GM18519 (cell line): ENCODE data around the gene HERPUD2.
"Not testable (repeated sequence)": the region's sequence is repeated elsewhere in the genome, so short reads cannot be mapped to it uniquely, and the experiment has no call there.

ENCODE experiments used
- ATAC-seq: cut with Tn5 transposase; IDR thresholded peaks from one replicate; pipeline ENCODE4 v1.9.1; 2021; ENCODE audit warnings: mild to moderate bottlenecking, moderate library complexity; ENCODE audit not compliant: unreplicated experiment, low FRiP score

HERPUD2 gene

GRCh38 chr7:35714862-35715261, 19.9 kb upstream of the HERPUD2 start:
- no peak for ATAC-seq

GRCh38 chr7:35714407-35714806, 19.5 kb upstream of the HERPUD2 start:
- no peak for ATAC-seq

GRCh38 chr7:35712563-35713226, 17.8 kb upstream of the HERPUD2 start:
- no peak for ATAC-seq

GRCh38 chr7:35707422-35707821, 12.5 kb upstream of the HERPUD2 start:
- no peak for ATAC-seq

- no peak for ATAC-seq
These were observed 11.1 kb upstream of the HERPUD2 start for GRCh38 chr7:35705932-35706461.

GRCh38 chr7:35704261-35704660, 9.3 kb upstream of the HERPUD2 start:
- ATAC-seq = no peak

- ATAC-seq = no peak
These were observed 7.6 kb upstream of the HERPUD2 start for GRCh38 chr7:35702541-35702940.

GRCh38 chr7:35701287-35701900, 6.5 kb upstream of the HERPUD2 start:
- no peak for ATAC-seq

GRCh38 chr7:35700865-35701264, 5.9 kb upstream of the HERPUD2 start:
- no peak for ATAC-seq

- ATAC-seq = no peak
These were observed 5.4 kb upstream of the HERPUD2 start for GRCh38 chr7:35700333-35700732.

GRCh38 chr7:35699796-35700305, 4.9 kb upstream of the HERPUD2 start:
- no peak for ATAC-seq

GRCh38 chr7:35698382-35698781, 3.4 kb upstream of the HERPUD2 start:
- not testable (repeated sequence) for ATAC-seq

GRCh38 chr7:35697414-35698175, 2.7 kb upstream of the HERPUD2 start:
- ATAC-seq = no peak

- no peak for ATAC-seq
These were observed 1.1 kb upstream of the HERPUD2 start for GRCh38 chr7:35695987-35696386.

GRCh38 chr7:35695473-35695850, 527 bp upstream of the HERPUD2 start:
- no peak for ATAC-seq

- no peak for ATAC-seq
These were observed 663 bp downstream of the HERPUD2 start for GRCh38 chr7:35694161-35694783.

GRCh38 chr7:35691827-35692307, 3.1 kb downstream of the HERPUD2 start:
- no peak for ATAC-seq

GRCh38 chr7:35691366-35691765, 3.6 kb downstream of the HERPUD2 start:
- no peak for ATAC-seq

- not testable (repeated sequence) for ATAC-seq
These were observed 4.3 kb downstream of the HERPUD2 start for GRCh38 chr7:35690614-35691013.

GRCh38 chr7:35685781-35686180, 9.2 kb downstream of the HERPUD2 start:
- ATAC-seq = no peak
